Measurements from ENCODE around the gene RPGRIP1. TPM values are rescaled to one million over a fixed set of nuclear protein-coding genes. Genes with fewer than 3 reads are reported as not detected.
"Not testable (repeated sequence)": the region's sequence is repeated elsewhere in the genome, so short reads cannot be mapped to it uniquely, and the experiment has no call there.

The RPGRIP1 gene
- total RNA-seq, 1 experiment from 2014 or later: 0.50 TPM

DNA sequence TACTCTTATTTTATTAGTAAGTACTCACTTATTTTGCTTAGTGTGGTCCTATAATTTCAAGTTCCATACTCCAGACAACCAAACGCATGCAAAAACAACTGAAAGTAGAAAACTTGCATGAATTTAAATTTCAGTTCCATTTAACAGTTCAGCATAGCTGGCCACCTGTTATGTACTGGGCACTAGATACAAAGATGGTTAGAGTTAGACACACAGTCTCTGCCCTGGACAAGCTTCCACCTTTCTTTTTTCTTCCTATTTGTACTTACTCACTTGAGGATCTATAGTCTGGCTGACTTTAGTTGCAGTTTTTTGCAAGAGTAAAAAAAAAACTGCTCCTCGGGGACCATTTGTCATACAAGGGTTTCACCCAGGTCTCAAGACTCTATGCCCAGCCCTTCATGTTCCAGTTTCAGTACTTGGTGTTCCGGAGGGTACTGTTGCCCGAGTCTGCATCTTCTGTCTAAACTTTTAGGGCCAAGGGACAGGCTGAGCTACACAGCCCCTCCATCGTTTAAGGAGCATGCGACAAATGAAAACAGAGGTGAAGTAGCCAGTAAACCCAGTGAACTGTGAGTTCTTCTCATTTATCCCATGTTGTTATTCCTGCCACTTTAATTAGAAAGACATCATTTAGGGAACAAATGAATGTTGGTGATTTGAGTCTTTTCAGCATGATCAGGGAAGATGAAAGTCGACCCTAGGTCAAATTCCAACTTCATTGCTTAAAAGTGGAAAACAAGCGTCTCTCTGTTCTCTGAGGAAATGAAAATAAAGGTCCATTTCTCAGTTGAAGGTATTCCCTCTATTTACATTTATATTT lies 22.3 kb downstream of the RPGRIP1 start (continued):
- no peak for TF ChIP-seq FOXJ3 (CRISPR knock-in tag; IDR thresholded peaks at IDR 0.05; ENCODE audit: borderline replicate concordance)
- TF ChIP-seq TP53 (CRISPR knock-in tag; IDR thresholded peaks at IDR 0.05): no peak
- TF ChIP-seq TCF7 (CRISPR knock-in tag; IDR thresholded peaks at IDR 0.05; ENCODE audit: low read depth): no peak

DNA sequence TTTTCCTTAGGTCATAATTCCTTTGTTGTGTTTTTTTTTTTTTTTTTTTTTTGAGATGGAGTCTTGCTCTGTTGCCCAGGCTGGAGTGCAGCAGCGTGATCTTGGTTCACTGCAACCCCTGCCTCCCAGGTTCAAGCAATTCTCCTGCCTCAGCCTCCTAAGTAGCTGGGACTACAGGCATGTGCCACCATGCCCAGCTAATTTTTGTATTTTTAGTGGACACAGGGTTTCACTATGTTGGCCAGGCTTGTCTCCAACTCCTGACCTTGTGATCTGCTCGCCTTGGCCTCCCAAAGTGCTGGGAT lies 22.9 kb downstream of the RPGRIP1 start:
- H3K4me3 Mint-ChIP-seq; H3K27me3 Mint-ChIP-seq (ENCODE audit: low read depth); H3K36me3 Mint-ChIP-seq; ATAC-seq; CTCF ChIA-PET; H3K27ac Mint-ChIP-seq; H3K9me3 Mint-ChIP-seq; DNase-seq (ENCODE audit: low spot score); POLR2A ChIA-PET: not testable (repeated sequence)
- H3K4me1 Mint-ChIP-seq: peaks cover 12% of the 10 kb centered on the region

DNA sequence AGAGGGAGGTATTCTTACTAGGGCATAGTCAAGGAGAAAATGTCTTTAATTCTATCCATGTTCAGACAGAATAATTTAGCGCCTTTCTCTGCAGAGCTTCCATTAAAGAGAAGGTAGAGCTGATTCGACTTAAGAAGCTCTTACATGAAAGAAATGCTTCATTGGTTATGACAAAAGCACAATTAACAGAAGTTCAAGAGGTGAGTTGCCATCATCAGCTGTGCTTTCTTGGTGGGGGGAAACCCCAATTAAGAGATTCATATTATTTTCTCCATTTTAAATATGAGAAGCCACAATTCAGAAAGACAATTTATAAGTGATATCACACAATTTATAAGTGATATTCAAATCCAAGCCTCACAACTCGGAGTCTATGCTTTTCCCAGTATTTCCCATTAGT lies 27.8 kb downstream of the RPGRIP1 start:
- CTCF ChIA-PET: interaction anchor here (1.6 kb wide), 1 partner anchor 29 kb away, joined by 3 read pairs; no protein-coding TSS in a partner anchor
- no peak for DNase-seq (ENCODE audit: low spot score)
- Mint-ChIP-seq H3K36me3 (no peaks in the 10 kb centered on the region), H3K9me3 (no peaks in the 10 kb centered on the region), H3K4me1 (peaks cover 36% of the 10 kb centered on the region), H3K27me3 (ENCODE audit: low read depth) (no peaks in the 10 kb centered on the region), H3K27ac (peak overlapping the region; percentile 99), H3K4me3 (peak overlapping the region; percentile 75)
- ATAC-seq: no peak
- POLR2A ChIA-PET: interaction anchor here (0.5 to 1.6 kb wide), 3 partner anchors 13 to 77 kb away, joined by 3 to 4 read pairs (median 4); partner anchors contain the start of gene SUPT16H
- TF ChIP-seq ZBTB21 (CRISPR knock-in tag; IDR thresholded peaks at IDR 0.05; ENCODE audit: borderline replicate concordance): no peak
- no peak for TF ChIP-seq EMX1 (CRISPR knock-in tag; IDR thresholded peaks at IDR 0.05)
- TF ChIP-seq, protein P1, sequence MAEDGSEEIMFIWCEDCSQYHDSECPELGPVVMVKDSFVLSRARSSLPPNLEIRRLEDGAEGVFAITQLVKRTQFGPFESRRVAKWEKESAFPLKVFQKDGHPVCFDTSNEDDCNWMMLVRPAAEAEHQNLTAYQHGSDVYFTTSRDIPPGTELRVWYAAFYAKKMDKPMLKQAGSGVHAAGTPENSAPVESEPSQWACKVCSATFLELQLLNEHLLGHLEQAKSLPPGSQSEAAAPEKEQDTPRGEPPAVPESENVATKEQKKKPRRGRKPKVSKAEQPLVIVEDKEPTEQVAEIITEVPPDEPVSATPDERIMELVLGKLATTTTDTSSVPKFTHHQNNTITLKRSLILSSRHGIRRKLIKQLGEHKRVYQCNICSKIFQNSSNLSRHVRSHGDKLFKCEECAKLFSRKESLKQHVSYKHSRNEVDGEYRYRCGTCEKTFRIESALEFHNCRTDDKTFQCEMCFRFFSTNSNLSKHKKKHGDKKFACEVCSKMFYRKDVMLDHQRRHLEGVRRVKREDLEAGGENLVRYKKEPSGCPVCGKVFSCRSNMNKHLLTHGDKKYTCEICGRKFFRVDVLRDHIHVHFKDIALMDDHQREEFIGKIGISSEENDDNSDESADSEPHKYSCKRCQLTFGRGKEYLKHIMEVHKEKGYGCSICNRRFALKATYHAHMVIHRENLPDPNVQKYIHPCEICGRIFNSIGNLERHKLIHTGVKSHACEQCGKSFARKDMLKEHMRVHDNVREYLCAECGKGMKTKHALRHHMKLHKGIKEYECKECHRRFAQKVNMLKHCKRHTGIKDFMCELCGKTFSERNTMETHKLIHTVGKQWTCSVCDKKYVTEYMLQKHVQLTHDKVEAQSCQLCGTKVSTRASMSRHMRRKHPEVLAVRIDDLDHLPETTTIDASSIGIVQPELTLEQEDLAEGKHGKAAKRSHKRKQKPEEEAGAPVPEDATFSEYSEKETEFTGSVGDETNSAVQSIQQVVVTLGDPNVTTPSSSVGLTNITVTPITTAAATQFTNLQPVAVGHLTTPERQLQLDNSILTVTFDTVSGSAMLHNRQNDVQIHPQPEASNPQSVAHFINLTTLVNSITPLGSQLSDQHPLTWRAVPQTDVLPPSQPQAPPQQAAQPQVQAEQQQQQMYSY (CRISPR knock-in tag; IDR thresholded peaks at IDR 0.05): no peak
- no peak for TF ChIP-seq GABPB1 (CRISPR knock-in tag; IDR thresholded peaks at IDR 0.05)
- TF ChIP-seq, protein P2, sequence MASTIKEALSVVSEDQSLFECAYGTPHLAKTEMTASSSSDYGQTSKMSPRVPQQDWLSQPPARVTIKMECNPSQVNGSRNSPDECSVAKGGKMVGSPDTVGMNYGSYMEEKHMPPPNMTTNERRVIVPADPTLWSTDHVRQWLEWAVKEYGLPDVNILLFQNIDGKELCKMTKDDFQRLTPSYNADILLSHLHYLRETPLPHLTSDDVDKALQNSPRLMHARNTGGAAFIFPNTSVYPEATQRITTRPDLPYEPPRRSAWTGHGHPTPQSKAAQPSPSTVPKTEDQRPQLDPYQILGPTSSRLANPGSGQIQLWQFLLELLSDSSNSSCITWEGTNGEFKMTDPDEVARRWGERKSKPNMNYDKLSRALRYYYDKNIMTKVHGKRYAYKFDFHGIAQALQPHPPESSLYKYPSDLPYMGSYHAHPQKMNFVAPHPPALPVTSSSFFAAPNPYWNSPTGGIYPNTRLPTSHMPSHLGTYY (CRISPR knock-in tag; IDR thresholded peaks at IDR 0.05): no peak
- TF ChIP-seq NFE2L1 (CRISPR knock-in tag; IDR thresholded peaks at IDR 0.05): no peak
- TF ChIP-seq, protein P3, sequence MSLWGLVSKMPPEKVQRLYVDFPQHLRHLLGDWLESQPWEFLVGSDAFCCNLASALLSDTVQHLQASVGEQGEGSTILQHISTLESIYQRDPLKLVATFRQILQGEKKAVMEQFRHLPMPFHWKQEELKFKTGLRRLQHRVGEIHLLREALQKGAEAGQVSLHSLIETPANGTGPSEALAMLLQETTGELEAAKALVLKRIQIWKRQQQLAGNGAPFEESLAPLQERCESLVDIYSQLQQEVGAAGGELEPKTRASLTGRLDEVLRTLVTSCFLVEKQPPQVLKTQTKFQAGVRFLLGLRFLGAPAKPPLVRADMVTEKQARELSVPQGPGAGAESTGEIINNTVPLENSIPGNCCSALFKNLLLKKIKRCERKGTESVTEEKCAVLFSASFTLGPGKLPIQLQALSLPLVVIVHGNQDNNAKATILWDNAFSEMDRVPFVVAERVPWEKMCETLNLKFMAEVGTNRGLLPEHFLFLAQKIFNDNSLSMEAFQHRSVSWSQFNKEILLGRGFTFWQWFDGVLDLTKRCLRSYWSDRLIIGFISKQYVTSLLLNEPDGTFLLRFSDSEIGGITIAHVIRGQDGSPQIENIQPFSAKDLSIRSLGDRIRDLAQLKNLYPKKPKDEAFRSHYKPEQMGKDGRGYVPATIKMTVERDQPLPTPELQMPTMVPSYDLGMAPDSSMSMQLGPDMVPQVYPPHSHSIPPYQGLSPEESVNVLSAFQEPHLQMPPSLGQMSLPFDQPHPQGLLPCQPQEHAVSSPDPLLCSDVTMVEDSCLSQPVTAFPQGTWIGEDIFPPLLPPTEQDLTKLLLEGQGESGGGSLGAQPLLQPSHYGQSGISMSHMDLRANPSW (CRISPR knock-in tag; conservative IDR thresholded peaks at IDR 0.05; ENCODE audit: low read depth): no peak
- no peak for TF ChIP-seq ZNF121 (CRISPR knock-in tag; IDR thresholded peaks at IDR 0.05)
- TF ChIP-seq, protein P4, sequence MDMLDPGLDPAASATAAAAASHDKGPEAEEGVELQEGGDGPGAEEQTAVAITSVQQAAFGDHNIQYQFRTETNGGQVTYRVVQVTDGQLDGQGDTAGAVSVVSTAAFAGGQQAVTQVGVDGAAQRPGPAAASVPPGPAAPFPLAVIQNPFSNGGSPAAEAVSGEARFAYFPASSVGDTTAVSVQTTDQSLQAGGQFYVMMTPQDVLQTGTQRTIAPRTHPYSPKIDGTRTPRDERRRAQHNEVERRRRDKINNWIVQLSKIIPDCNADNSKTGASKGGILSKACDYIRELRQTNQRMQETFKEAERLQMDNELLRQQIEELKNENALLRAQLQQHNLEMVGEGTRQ (CRISPR knock-in tag; IDR thresholded peaks at IDR 0.05): no peak
- TF ChIP-seq PRRX2 (CRISPR knock-in tag; IDR thresholded peaks at IDR 0.05): no peak
- TF ChIP-seq, protein P5, sequence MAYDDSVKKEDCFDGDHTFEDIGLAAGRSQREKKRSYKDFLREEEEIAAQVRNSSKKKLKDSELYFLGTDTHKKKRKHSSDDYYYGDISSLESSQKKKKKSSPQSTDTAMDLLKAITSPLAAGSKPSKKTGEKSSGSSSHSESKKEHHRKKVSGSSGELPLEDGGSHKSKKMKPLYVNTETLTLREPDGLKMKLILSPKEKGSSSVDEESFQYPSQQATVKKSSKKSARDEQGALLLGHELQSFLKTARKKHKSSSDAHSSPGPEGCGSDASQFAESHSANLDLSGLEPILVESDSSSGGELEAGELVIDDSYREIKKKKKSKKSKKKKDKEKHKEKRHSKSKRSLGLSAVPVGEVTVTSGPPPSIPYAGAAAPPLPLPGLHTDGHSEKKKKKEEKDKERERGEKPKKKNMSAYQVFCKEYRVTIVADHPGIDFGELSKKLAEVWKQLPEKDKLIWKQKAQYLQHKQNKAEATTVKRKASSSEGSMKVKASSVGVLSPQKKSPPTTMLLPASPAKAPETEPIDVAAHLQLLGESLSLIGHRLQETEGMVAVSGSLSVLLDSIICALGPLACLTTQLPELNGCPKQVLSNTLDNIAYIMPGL (CRISPR knock-in tag; IDR thresholded peaks at IDR 0.05): no peak
- no peak for TF ChIP-seq HMGA2 (CRISPR knock-in tag; IDR thresholded peaks at IDR 0.05)
- no peak for TF ChIP-seq ZNF423 (CRISPR knock-in tag; IDR thresholded peaks at IDR 0.05)
- TF ChIP-seq, protein P6, sequence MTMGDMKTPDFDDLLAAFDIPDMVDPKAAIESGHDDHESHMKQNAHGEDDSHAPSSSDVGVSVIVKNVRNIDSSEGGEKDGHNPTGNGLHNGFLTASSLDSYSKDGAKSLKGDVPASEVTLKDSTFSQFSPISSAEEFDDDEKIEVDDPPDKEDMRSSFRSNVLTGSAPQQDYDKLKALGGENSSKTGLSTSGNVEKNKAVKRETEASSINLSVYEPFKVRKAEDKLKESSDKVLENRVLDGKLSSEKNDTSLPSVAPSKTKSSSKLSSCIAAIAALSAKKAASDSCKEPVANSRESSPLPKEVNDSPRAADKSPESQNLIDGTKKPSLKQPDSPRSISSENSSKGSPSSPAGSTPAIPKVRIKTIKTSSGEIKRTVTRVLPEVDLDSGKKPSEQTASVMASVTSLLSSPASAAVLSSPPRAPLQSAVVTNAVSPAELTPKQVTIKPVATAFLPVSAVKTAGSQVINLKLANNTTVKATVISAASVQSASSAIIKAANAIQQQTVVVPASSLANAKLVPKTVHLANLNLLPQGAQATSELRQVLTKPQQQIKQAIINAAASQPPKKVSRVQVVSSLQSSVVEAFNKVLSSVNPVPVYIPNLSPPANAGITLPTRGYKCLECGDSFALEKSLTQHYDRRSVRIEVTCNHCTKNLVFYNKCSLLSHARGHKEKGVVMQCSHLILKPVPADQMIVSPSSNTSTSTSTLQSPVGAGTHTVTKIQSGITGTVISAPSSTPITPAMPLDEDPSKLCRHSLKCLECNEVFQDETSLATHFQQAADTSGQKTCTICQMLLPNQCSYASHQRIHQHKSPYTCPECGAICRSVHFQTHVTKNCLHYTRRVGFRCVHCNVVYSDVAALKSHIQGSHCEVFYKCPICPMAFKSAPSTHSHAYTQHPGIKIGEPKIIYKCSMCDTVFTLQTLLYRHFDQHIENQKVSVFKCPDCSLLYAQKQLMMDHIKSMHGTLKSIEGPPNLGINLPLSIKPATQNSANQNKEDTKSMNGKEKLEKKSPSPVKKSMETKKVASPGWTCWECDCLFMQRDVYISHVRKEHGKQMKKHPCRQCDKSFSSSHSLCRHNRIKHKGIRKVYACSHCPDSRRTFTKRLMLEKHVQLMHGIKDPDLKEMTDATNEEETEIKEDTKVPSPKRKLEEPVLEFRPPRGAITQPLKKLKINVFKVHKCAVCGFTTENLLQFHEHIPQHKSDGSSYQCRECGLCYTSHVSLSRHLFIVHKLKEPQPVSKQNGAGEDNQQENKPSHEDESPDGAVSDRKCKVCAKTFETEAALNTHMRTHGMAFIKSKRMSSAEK (CRISPR knock-in tag; IDR thresholded peaks at IDR 0.05; ENCODE audit: borderline replicate concordance): no peak
- TF ChIP-seq TCF7 (CRISPR knock-in tag; IDR thresholded peaks at IDR 0.05; ENCODE audit: low read depth): no peak

Data from WTC11 (cell line).